ENCODE measurements around the gene ENOSF1.

GRCh38 chr18:650428-650858 is 62.0 kb downstream of the ENOSF1 start:
- TF ChIP-seq CTCF (IDR thresholded peaks at IDR 0.05), result no peak
- TF ChIP-seq EP300 (IDR thresholded peaks at IDR 0.05), result no peak
- no peak for TF ChIP-seq POLR2AphosphoS5 (IDR thresholded peaks at IDR 0.05)

All from stomach (tissue), 4 donors.